GOT3 (cell line): ENCODE measurements around the gene ITIH1.
A peak's percentile ranks its signal among the peaks of the same experiment; 100 is the strongest.

Experiments
- DNase-seq: peaks from one replicate; lab custom pipeline; 2025; ENCODE audit warnings: mixed read lengths; lab: John Stamatoyannopoulos, UW

ITIH1 gene

GRCh38 chr3:52816654-52817053, 39.3 kb downstream of the ITIH1 start:
- DNase-seq, result no peak

GRCh38 chr3:52817221-52817620, 39.8 kb downstream of the ITIH1 start:
- no peak for DNase-seq

- DNase-seq, result no peak
These were observed 40.5 kb downstream of the ITIH1 start for GRCh38 chr3:52817860-52818259.

GRCh38 chr3:52819936-52820335, 42.5 kb downstream of the ITIH1 start:
- no peak for DNase-seq

GRCh38 chr3:52820736-52821135, 43.3 kb downstream of the ITIH1 start:
- no peak for DNase-seq

GRCh38 chr3:52822363-52822762, 45.0 kb downstream of the ITIH1 start:
- DNase-seq, result no peak

- DNase-seq, result no peak
These were observed 46.6 kb downstream of the ITIH1 start for GRCh38 chr3:52824037-52824436.

- DNase-seq, result no peak
These were observed 50.0 kb downstream of the ITIH1 start for GRCh38 chr3:52827441-52827840.

- DNase-seq, result no peak
These were observed 50.5 kb downstream of the ITIH1 start for GRCh38 chr3:52827866-52828376.

- no peak for DNase-seq
These were observed 52.1 kb downstream of the ITIH1 start for GRCh38 chr3:52829482-52829881.

- DNase-seq, result no peak
These were observed 52.6 kb downstream of the ITIH1 start for GRCh38 chr3:52829906-52830463.

GRCh38 chr3:52830535-52831258, 53.3 kb downstream of the ITIH1 start, which contains the start of gene ITIH4:
ITIH4 (minus strand) TSS chr3:52830672; CDS start chr3:52830642, 30 bp downstream.
- DNase-seq, result no peak

- DNase-seq, result peak; percentile 41
These were observed 54.3 kb downstream of the ITIH1 start for GRCh38 chr3:52831500-52832301.

- DNase-seq, result no peak
These were observed 55.8 kb downstream of the ITIH1 start for GRCh38 chr3:52833202-52833601.

- DNase-seq, result no peak
These were observed 57.6 kb downstream of the ITIH1 start, which contains the start of gene MUSTN1 for GRCh38 chr3:52834871-52835501. MUSTN1 (minus strand) TSS chr3:52835019; CDS start chr3:52834948, 71 bp downstream.

GRCh38 chr3:52835766-52836470, 58.5 kb downstream of the ITIH1 start:
- DNase-seq, result no peak

- no peak for DNase-seq
These were observed 59.1 kb downstream of the ITIH1 start for GRCh38 chr3:52836471-52836845.

- DNase-seq, result no peak
These were observed 59.6 kb downstream of the ITIH1 start for GRCh38 chr3:52836986-52837385.

- no peak for DNase-seq
These were observed 61.3 kb downstream of the ITIH1 start for GRCh38 chr3:52838561-52839267.

- DNase-seq, result no peak
These were observed 61.8 kb downstream of the ITIH1 start for GRCh38 chr3:52839268-52839575.
